Measurements from ENCODE around the gene CEACAM7.

GRCh38 chr19:41697198-41697855, 9.3 kb upstream of the CEACAM7 start:
- TF ChIP-seq EZH2phosphoT487 (conservative IDR thresholded peaks at IDR 0.05; ENCODE audit: low read length) (no peak), CTCF (IDR thresholded peaks at IDR 0.05; ENCODE audit: insufficient read depth, low read length, poor library complexity, severe bottlenecking) (no peak)

Measured in SU-DHL-6 (cell line).